GM21423 (cell line): ENCODE results near the gene CCT3.
"Not testable (repeated sequence)": the region's sequence is repeated elsewhere in the genome, so short reads cannot be mapped to it uniquely, and the experiment has no call there.

Experiments used
- ATAC-seq: cut with Tn5 transposase; IDR thresholded peaks from one replicate; pipeline ENCODE4 v1.9.1; 2021; ENCODE audit warnings: mild to moderate bottlenecking, moderate library complexity; ENCODE audit not compliant: unreplicated experiment

CCT3 gene

DNA sequence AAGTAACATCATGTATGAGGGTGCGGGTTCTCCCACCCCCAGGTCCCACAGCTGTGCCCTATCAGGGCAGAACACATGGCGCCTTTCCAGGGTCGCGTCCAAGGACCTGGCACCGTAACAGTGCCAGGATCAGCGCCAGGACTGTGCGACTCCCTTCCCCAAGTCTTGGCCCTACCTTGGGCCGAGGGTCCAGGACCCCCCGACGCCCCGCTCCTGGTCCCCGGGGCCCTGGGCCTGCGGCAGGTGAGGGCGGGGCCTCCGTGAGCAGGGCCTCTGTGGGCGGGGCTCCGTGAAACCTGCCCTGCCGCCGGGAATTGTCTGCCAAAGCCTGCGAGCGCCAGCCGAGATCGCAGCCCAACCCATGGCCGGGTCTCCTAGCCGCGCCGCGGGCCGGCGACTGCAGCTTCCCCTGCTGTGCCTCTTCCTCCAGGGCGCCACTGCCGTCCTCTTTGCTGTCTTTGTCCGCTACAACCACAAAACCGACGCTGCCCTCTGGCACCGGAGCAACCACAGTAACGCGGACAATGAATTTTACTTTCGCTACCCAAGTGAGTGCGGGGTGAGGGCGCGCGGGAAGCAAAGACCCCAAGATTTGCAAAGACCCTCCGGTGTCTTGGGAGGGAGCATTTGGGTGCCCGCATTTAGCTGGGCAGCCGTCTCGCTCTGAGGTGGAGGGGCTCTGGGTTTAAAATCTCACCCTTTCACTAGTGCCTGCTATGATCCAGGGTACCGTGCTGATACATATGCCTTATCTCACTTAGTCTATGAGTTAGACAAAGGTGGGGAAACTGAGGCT is 31.0 kb upstream of the CCT3 start, which contains the start of gene RHBG:
RHBG (plus strand) TSS at position 323 of the 796 bp plus-strand sequence; CDS start at position 362, 39 bp downstream.
- no peak for ATAC-seq

DNA sequence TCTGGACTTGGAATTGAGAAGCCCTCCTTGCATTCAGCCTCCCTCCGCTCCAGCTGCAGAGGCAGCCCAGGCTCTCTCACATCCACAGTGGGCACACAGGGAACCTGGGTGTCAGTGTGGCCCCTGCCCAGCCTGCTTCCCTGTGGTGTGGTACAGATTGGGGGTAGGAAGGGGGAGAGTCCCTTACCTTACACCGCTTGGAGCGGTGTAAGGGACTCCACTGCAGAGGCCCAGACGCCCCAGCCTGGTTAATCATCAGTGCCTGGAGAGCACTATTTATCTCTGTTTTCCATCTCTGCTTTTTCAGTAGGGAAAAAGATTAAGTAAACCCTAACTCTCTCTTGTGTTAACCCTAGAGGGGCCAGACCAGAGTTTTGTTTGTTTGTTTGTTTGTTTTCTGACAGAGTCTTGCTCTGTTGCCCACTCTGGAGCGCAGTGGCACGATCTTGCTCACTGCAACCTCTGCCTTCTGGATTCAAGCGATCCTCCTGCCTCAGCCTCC is 30.1 kb upstream of the CCT3 start:
- no peak for ATAC-seq

- no peak for ATAC-seq
Measured at GRCh38 chr1:156367383-156368156, 29.5 kb upstream of the CCT3 start.

DNA sequence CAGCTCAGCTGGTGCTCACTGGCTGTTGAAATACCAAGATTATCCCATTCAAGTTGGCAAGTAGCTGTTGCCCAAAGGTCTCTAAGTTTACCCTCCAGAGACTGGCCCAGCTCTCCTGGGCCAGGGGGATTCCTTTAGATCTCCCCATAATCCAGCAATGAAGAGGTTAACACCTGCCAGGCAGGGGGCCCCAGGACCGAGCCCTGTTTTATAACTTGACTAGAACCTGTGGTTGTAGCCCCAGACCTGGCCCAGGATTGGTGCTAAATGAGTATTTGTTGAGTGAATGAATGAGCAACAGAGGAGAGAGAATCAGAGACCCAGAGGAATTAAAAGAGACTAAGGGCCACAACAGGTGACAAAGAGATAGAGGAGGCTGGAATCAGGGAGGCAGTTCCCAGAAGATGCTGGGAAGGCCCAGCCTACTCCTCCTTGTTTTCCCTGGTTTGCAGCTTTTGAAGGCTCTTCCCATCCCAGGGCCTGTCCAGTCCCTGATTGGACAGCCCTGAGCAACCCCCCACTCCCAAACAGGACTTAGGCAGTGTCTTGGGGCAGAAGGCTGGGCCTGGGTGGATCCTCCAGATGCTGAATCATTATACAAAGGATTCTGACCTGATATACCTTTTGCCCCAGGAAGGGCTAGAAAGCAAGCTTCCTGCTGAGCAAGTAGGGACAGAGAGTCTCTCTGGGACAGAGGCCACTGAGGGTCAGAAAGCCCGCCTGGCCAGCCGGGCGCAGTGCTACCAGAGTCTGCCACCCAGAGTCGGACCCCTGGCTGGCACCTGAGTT is 28.5 kb upstream of the CCT3 start:
- no peak for ATAC-seq

GRCh38 chr1:156365754-156366153 is 27.7 kb upstream of the CCT3 start:
- ATAC-seq = no peak

GRCh38 chr1:156360534-156360933 is 22.4 kb upstream of the CCT3 start:
- no peak for ATAC-seq

- no peak for ATAC-seq
Measured at GRCh38 chr1:156359973-156360372, 21.9 kb upstream of the CCT3 start.

GRCh38 chr1:156359249-156359648 is 21.2 kb upstream of the CCT3 start:
- no peak for ATAC-seq

- no peak for ATAC-seq
Measured at GRCh38 chr1:156358641-156359040, 20.5 kb upstream of the CCT3 start.

DNA sequence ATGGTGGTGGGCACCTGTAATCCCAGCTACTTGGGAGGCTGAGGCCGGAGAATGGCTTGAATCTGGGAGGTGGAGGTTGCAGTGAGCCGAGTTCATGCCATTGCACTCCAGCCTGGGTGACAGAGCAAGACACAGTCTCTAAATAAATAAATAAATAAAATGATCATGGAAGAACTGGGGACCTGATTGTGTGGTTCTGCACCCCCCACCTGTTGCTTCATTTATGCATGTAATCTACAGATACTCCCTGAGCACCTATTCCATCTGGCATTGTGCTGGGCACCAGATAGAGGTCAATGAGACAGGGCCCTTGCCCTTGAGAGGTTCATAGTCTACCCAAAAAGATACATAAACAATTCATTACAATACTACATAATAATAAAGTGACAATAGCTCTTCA is 19.9 kb upstream of the CCT3 start:
- no peak for ATAC-seq

GRCh38 chr1:156356875-156357534 is 18.9 kb upstream of the CCT3 start:
- no peak for ATAC-seq

DNA sequence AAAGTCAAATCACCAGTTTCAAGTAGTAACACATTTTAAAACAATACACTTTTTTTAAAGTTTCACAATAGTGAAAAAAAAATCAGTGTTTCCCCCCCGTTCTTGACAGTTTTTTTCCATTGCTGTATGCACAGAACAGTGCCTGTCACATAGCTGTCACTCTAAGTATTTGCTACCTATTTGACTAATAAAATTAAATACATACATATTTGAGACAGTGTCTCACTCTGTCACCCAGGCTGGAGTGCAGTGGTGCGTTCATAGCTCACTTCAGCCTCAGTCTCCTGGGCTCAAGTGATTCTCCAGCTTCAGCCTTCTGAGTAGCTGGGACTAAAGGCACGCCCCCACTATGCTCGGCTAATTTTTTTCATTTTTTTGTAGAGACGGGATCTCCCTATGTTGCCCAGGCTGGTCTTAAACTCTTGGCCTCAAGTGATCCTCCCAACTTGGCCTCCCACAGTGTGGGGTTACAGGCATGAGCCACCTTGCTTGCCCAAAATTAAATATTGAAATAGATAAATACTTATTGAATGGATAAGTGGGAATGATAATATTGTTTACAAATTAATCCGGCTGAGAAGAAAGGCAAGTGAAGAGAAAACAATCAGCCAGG is 18.3 kb upstream of the CCT3 start:
- ATAC-seq = no peak

DNA sequence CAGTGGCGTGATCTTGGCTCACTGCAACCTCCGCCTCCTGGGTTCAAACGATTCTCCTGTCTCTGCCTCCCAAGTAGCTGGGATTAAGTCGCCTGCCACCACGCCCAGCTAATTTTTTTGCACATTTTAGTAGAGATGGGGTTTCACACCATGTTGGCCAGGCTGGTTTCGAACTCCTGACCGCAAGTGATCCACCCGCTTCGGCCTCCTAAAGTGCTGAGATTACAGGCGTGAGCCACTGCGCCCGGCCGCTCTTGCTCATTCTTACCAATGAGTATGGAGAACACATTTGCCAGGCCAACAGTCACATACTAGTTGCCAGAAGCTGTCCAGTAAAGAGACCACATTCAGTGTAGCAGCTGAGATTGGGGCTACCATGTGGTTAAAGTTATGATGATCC is 14.4 kb upstream of the CCT3 start:
- ATAC-seq = not testable (repeated sequence)

DNA sequence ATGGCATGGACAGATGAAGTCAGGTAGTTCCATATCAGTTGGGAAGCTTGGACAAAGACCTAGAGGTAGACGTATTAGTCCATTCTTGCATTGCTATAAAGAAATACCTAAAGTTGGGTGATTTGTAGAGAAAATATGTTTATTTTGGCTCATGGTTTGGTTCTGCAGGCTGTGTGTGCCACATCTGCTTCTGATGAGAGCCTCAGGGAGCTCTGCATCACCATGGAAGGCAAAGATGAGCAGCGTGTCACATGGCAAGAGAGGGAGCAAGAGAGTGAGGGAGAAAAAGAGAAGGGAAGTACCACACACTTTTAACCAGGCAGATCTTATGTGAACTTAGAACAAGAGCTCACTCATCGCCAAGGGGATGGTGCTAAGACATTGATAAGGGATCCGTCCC is 9.2 kb upstream of the CCT3 start:
- no peak for ATAC-seq

DNA sequence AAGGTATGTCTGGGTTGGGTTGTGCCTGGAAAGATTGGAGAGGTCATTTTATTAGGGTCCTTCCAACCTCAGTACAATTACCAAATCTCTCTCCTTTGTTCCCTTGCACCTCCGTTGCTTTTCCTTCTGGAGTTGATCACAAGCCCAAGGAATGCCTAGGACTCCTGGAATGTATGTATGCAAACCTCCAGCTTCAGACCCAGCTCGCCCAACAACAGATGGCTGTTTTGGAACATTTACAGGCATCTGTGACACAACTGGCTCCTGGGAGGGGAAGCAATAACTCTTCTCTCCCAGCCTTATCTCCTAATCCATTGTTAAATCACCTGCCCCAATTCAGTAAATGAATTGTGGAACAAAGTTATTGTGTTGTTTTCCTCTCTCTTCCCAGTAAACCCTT is 8.5 kb upstream of the CCT3 start:
- no peak for ATAC-seq

GRCh38 chr1:156346035-156346434 is 7.9 kb upstream of the CCT3 start:
- ATAC-seq = not testable (repeated sequence)

DNA sequence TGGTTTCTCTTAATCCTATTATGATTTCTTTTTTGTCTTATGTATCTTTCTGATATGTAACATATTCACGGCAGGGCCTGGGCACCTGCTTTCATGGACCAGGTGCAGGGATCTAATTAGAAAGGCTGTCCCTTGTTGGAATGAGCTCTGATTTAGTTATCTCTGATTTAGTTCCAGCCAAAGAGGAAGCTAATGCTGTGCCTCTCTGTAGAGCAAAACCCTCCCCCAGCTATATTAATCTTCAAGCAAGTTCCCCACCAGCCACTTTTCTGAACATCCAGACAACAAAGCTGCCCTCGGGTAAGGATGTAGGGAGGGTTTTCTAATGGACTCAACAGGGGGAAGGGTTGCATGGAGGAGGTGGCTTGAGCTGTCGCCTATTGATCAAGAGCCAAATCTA is 6.3 kb upstream of the CCT3 start:
- ATAC-seq = no peak

GRCh38 chr1:156342166-156342955 is 4.3 kb upstream of the CCT3 start:
- no peak for ATAC-seq

DNA sequence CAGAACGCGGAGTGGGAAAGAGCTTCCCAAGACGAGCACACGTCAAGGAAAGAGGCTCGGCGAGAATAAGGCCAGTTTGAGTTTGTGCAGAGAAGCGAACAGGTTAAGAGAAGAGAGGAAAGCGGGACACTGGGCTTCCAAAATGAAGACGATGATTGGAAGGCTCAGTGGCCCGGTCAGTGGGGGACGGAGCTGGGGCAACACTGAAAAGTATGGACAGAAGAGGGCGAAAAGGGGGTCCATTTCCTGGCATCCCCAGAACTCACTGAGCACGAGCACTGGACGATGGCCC is 258 bp downstream of the CCT3 start:
- ATAC-seq = no peak
